ENCODE results near the gene SOWAHC.

DNA sequence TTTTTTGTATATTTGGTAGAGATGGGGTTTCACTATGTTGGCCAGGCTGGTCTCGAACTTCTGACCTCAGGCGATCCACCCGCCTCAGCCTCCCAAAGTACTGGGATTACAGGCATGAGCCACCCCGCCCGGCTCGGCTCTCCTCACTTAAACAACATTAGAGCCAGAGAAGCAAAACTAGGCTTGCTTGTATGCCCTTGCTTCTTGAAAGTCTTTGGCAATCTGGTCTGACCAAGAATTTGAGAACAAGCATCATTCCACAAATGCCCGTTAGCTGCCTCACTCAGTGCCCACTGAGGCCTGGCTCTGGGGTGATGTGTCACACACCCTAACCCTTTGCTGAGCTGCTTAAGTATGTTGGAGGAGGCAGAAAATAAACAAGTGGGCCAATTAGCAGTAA lies 33.5 kb downstream of the SOWAHC start:
- TF ChIP-seq, protein P1, sequence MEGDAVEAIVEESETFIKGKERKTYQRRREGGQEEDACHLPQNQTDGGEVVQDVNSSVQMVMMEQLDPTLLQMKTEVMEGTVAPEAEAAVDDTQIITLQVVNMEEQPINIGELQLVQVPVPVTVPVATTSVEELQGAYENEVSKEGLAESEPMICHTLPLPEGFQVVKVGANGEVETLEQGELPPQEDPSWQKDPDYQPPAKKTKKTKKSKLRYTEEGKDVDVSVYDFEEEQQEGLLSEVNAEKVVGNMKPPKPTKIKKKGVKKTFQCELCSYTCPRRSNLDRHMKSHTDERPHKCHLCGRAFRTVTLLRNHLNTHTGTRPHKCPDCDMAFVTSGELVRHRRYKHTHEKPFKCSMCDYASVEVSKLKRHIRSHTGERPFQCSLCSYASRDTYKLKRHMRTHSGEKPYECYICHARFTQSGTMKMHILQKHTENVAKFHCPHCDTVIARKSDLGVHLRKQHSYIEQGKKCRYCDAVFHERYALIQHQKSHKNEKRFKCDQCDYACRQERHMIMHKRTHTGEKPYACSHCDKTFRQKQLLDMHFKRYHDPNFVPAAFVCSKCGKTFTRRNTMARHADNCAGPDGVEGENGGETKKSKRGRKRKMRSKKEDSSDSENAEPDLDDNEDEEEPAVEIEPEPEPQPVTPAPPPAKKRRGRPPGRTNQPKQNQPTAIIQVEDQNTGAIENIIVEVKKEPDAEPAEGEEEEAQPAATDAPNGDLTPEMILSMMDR (tag by site-specific recombination; IDR thresholded peaks at IDR 0.05): no peak
- TF ChIP-seq ZNF114 (tag by site-specific recombination; IDR thresholded peaks at IDR 0.05): no peak

Measured in HEK293 (cell line).